NCI-H1048 (cell line): ENCODE data around the gene KRTAP5-5.
A peak's percentile ranks its signal among the peaks of the same experiment; 100 is the strongest.
"Not testable (repeated sequence)": the region's sequence is repeated elsewhere in the genome, so short reads cannot be mapped to it uniquely, and the experiment has no call there.

Experiments used
- DNase-seq: peaks from one replicate; lab custom pipeline; 2025; lab: John Stamatoyannopoulos, UW

The KRTAP5-5 gene

GRCh38 chr11:1642288-1643145 lies 12.9 kb downstream of the KRTAP5-5 start:
- DNase-seq, result no peak

DNA sequence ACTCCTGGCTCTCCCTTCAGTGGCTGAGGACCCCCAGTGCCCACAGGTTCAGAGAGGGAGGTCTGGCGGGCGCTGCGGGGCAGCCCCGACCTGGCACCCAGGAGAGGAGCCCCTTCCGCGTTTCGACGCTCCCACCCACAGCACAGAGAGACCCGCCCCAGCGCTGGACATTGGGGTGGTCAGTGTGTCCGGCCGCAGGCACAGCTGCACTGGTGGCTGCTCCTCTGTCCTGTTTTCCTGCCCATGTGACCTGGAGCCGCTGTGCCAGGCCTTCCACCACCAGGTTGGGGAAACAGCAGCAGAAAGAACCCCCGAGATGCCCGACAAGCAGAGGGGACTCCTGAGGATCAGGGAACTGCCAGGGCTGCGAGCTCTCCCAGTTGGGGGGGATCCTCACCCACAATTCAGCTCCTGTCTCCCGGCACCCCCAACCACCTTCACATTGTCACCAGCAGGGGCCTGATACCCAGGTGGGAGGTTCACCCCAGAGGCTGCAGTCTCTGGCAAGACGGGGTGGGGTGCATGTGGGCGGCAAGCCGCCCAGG lies 13.6 kb downstream of the KRTAP5-5 start:
- no peak for DNase-seq

DNA sequence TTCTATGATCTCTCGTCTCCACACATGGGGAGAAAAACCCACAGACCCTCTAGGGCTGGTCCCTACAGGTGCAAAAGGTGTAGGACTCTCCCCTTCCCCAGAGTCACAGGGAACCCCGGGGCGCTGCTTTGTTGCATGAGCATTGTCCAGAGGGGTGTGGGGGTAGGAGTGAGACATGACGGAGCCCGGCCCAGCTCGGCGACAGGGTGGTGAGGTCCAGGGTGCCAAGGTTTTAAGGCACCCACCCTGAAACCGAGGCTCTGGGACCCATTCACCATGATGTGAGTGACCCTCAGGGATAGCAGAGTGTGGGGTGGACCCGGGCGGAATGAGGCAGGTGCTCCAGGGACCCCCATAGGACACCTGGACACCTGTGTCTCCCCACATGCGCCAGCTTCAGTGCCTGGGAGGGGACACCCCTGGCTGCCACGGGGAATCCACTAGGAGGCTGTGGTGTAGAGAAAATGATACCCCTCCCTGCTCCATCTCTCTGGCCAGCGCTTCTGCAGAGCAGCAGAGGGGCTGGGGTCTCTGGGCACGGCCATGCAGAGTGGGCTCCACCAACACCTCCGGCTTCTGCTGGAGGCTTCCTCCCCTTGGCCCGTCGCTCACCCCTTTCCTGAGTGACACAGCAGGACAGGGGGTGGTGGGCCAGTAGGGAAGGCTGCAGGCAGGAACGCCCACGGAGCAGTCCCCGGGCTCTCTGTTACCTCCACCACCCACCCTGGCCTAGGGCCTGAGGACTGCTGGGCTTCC lies 15.2 kb downstream of the KRTAP5-5 start:
- DNase-seq, result no peak

DNA sequence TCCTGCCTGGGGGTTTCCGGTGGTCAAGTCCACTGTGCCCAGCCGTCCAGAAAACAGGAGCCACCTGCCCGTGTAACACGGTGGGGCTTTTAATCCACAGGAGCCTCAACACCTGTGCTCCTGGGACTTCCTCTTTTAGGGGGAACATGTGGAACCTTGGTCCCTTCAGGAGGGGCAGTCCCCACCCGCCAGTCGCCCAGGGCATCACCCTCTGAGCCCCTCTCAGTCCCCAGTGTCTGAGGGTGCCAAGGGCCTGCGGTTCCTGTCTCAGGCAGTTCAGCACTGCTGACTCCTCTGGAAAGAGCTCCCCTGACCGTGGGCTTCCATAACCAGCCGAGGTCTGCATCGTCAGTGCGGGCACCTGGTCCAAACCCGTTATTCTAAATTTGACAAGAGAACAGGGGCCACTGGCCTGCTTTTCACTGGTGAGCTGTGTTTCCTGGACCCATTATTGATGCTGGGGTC lies 15.8 kb downstream of the KRTAP5-5 start:
- no peak for DNase-seq

GRCh38 chr11:1646540-1646939 lies 17.0 kb downstream of the KRTAP5-5 start:
- DNase-seq, result not testable (repeated sequence)

GRCh38 chr11:1647901-1648652 lies 18.5 kb downstream of the KRTAP5-5 start:
- no peak for DNase-seq

- no peak for DNase-seq
These were observed 19.3 kb downstream of the KRTAP5-5 start for GRCh38 chr11:1648653-1649420.

DNA sequence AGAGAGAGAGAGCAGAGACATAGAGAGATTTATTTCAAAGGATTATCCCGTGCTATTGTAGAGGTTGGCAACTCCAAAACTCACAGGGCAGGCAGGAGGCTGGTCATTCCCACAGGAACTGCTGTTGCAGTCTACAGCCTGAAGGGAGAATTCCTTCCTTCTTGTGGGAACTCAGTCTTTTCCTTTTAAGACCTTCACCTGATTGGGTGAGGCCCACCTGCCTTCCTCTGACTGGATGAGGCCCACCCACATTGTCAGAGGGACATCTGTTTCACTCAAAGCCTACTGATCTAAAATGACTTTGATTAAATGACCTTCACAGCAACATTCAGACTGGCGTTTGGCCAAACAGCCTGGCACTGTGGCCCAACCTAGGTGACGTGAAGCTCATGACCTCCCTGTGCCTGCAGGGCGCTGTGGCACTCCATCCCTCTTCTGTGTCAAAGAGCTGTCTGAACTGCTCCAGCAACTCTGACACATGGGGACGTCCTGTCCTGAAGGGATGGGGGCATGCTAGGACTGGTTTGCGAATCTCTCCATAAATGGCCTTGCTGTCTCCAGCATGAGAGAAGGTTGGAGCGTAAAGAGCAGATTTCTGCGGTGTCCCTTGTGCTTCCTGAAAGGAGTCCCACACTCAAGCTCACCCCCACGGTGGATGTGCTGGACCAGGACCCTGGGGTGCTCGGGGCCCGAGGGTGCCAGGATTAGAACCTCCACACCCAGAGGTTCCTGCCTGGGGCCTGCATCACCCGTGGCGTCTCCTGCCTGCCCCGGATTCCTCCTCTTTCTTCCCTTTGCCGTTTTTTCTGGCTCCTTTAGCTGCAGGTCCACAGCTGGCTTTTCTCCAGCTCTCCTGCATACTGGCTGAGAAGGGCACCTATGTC lies 20.7 kb downstream of the KRTAP5-5 start:
- DNase-seq, result no peak

DNA sequence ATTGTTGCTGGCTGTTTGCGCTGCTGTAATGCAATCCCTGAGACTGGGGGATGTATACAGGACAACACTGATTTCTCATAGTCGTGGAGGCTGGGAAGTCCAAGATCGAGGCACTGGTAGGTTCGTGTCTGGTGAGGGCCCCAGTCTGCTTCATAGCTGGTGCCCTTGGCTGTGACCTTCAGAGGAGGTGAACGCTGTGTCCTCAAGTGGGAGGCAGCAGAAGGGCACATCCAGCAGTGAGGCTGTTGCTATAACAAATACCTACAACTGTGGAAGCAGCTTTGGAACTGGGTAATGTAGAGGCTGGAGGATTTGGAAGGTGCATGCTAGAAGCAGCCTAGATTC lies 21.3 kb downstream of the KRTAP5-5 start:
- no peak for DNase-seq

DNA sequence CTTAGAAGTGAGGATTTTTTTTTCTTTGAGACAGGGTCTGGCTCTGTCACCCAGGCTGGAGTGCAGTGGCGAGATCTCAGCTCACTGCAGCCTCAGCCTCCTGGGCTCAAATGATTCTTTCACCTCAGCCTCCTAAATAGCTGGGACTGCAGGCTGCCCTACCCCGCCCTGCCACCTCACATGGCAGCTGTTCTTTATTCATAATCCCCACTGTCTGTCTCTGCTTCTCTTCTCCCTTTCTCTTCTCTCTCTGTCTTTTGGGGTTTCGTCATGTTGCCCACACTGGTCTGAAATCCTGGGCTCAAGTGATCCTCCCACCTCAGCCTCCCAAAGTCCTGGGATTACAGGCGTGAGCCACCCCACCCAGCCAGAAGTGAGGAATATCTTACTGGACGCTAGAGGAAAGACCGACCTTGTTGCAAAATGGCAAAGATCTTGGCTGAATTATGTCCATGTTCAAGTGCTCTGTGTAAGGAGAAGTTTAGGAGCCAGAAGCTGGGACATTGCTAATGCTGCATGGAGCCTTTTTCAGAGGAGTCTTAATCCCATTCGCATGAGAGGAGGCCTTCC lies 21.9 kb downstream of the KRTAP5-5 start:
- DNase-seq, result no peak

GRCh38 chr11:1652026-1652425 lies 22.5 kb downstream of the KRTAP5-5 start:
- DNase-seq, result no peak

GRCh38 chr11:1652442-1652770 lies 22.8 kb downstream of the KRTAP5-5 start:
- DNase-seq, result no peak

GRCh38 chr11:1652771-1653540 lies 23.4 kb downstream of the KRTAP5-5 start:
- DNase-seq, result peak; percentile 22

GRCh38 chr11:1653541-1654387 lies 24.2 kb downstream of the KRTAP5-5 start:
- no peak for DNase-seq

- DNase-seq, result no peak
These were observed 25.0 kb downstream of the KRTAP5-5 start for GRCh38 chr11:1654388-1655167.

DNA sequence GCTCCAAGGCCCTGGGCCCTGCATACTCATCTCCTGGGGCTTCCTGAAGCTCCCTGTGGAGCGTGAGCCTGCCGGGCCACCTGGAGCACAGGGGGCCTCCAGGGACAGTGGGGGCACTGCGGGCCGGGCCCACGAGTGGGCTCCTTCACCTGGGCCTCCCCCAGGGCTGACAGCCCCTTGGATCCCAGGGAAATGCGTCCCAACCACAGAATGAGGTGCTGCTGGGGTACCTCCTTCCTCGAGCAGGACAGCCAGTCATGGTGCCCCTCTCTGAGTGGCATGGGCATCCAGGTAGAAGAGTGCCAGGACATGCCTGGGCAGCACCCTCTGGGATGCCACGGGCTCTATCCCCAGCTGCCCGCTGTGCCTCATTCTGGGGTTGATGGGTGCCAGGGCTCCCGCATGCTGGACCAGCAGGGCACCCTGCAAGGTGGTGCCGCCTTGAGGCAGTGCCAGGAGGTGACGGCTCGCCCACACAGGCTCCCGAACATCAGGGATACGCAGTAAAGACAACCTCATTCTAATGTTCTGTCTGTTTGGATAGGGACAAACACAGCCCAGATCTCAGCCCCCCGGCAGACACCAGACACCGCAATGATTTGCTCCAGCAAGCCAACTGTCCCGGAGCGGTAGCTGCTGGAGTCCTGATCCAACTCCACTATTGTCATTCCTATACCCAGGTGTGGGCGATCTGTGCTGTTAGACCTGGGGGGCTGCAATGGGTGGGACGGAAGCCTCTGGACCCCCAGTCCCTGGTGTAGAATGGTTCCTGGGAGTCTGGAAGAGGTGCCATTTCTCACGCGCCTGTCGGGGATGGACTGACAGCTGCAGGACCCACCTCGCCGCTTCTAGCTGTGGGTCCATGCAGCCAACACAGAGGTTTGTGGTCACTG lies 25.8 kb downstream of the KRTAP5-5 start:
- no peak for DNase-seq

- no peak for DNase-seq
These were observed 26.5 kb downstream of the KRTAP5-5 start for GRCh38 chr11:1656061-1656441.
